HepG2 (cell line): Measurements from ENCODE around the gene ZNF324B. TPM values are rescaled to one million over a fixed set of nuclear protein-coding genes. Genes with fewer than 3 reads are reported as not detected.

Source experiments
- AKNA ChIP-seq: sonication (generic); formaldehyde crosslinking; IDR thresholded peaks from 2 replicates; pipeline ENCODE4 v1.4.0; 2020; ENCODE audit warnings: missing genetic modification reagents, borderline replicate concordance
- ARID3A ChIP-seq: IDR thresholded peaks from 2 replicates; pipeline ENCODE4 v1.6.1; 2012; ENCODE audit warnings: low read depth, low read length, improper control_type of control experiment
- ARID5B ChIP-seq: IDR thresholded peaks from 2 replicates; pipeline ENCODE4 v1.4.0; 2020; ENCODE audit warnings: mild to moderate bottlenecking, missing genetic modification reagents
- CBX5 ChIP-seq: sonication (generic); formaldehyde crosslinking; IDR thresholded peaks from 2 replicates; pipeline ENCODE4 v1.4.0; 2020; ENCODE audit warnings: missing genetic modification reagents, borderline replicate concordance
- ERF ChIP-seq: IDR thresholded peaks from 2 replicates; pipeline ENCODE4 v1.6.1; 2018; ENCODE audit warnings: missing biosample characterization, missing genetic modification reagents
- GMEB1 ChIP-seq: sonication (generic); formaldehyde crosslinking; IDR thresholded peaks from 2 replicates; pipeline ENCODE4 v1.5.1; 2020; ENCODE audit warnings: missing genetic modification reagents, mild to moderate bottlenecking, borderline replicate concordance
- KAT7 ChIP-seq: IDR thresholded peaks from 2 replicates; pipeline ENCODE4 v1.6.1; 2018; ENCODE audit warnings: borderline replicate concordance, missing compliant biosample characterization
- MYC ChIP-seq: sonication (generic); formaldehyde crosslinking; IDR thresholded peaks from 2 replicates; pipeline ENCODE4 v1.9.0; 2021; ENCODE audit warnings: missing genetic modification reagents, borderline replicate concordance
- NCOA2 ChIP-seq: sonication (generic); formaldehyde crosslinking; IDR thresholded peaks from 2 replicates; pipeline ENCODE4 v1.8.0; 2022; ENCODE audit warnings: inconsistent platforms
- PHF20 ChIP-seq: sonication (generic); formaldehyde crosslinking; IDR thresholded peaks from 2 replicates; pipeline ENCODE4 v1.5.0; 2020; ENCODE audit warnings: mild to moderate bottlenecking, missing genetic modification reagents
- RFXAP ChIP-seq: sonication (generic); formaldehyde crosslinking; IDR thresholded peaks from 2 replicates; pipeline ENCODE4 v1.4.0; 2020; ENCODE audit warnings: missing genetic modification reagents, borderline replicate concordance
- TGIF2 ChIP-seq: IDR thresholded peaks from 2 replicates; pipeline ENCODE4 v1.6.1; 2016; ENCODE audit warnings: control low read depth, missing compliant biosample characterization
- ZNF639 ChIP-seq: conservative IDR thresholded peaks from 2 replicates; pipeline ENCODE4 v1.6.1; 2018; ENCODE audit warnings: missing genetic modification reagents
- ZNF672 ChIP-seq: sonication (generic); formaldehyde crosslinking; IDR thresholded peaks from 2 replicates; pipeline ENCODE4 v1.8.1; 2022; ENCODE audit warnings: missing genetic modification reagents
- polyA plus RNA-seq, 8 experiments: library from polyadenylated mRNA; depleted of rRNA in 3 of 8; stranded (reverse) in 7 of 8; unstranded in 1 of 8; fragments of >200 nt; fragmentation: Illumina TruSeq in 4 of 8; extraction: Trizol in 4 of 8; gene quantifications; 2 replicates each; pipeline versions ENCODE4 v1.2.1 to v1.2.3, GENCODE V29; 2011 to 2016; ENCODE audit warnings: low read depth in 4 of 8, missing spikeins in 1 of 8, mixed read lengths in 1 of 8; ENCODE audit not compliant: insufficient read depth in 1 of 8
- total RNA-seq, 5 experiments: library from RNA; depleted of rRNA; stranded (reverse); fragments of >200 nt; fragmentation: Illumina TruSeq; extraction: Trizol; gene quantifications; 2 replicates each; pipeline ENCODE4 v1.2.3, GENCODE V29; 2016; ENCODE audit warnings: low read depth in 1 of 5

Gene ZNF324B
- total and polyA plus RNA-seq, 2 of the 13 experiments (the other 11 are each of a cell fraction or from before 2014, with no cell fraction given), result 0.53 to 3.0 TPM

GRCh38 chr19:58499021-58499927 is 47.9 kb downstream of the ZNF324B start (continued):
- peak; percentile 25; the same call in 1 of the 2 replicates for TF ChIP-seq ARID3A
- TF ChIP-seq ERF (CRISPR knock-in tag), result peak; percentile 65; the same call in 1 of the 2 replicates
- peak; percentile 97 for TF ChIP-seq CBX5 (CRISPR knock-in tag)
- peak; percentile 98 for TF ChIP-seq ZNF639 (CRISPR knock-in tag)
- peak; percentile 98 for TF ChIP-seq PHF20 (CRISPR knock-in tag)
- peak; percentile 77 for TF ChIP-seq NCOA2 (CRISPR knock-in tag)
- TF ChIP-seq GMEB1 (CRISPR knock-in tag), result peak; percentile 94
- peak; percentile 58; the same call in 1 of the 2 replicates for TF ChIP-seq TGIF2 (CRISPR knock-in tag)
- TF ChIP-seq ZNF672 (CRISPR knock-in tag), result no peak
- TF ChIP-seq MYC (CRISPR knock-in tag), result peak; percentile 82
- TF ChIP-seq AKNA (CRISPR knock-in tag), result no peak
- peak; percentile 65 for TF ChIP-seq ARID5B (CRISPR knock-in tag)
- TF ChIP-seq KAT7, result peak; percentile 69; the same call in 1 of the 2 replicates
- TF ChIP-seq RFXAP (CRISPR knock-in tag), result peak; percentile 48; the same call in 1 of the 2 replicates
